Measurements from ENCODE around the gene CHRM5.

GRCh38 chr15:33934921-33935320, 33.4 kb upstream of the CHRM5 start:
- TF ChIP-seq POLR2AphosphoS5 (IDR thresholded peaks at IDR 0.05; ENCODE audit: low read depth, low read length) (no peak), SIN3A (IDR thresholded peaks at IDR 0.05; ENCODE audit: borderline replicate concordance, insufficient read depth, low read length) (no peak), TAF1 (IDR thresholded peaks at IDR 0.05; ENCODE audit: borderline replicate concordance, insufficient read depth, low read length) (no peak)

All from PFSK-1 (cell line).